ENCODE data around the gene CHAD. TPM values are rescaled to one million over a fixed set of nuclear protein-coding genes. Genes with fewer than 3 reads are reported as not detected.

CHAD gene
- total RNA-seq, 2 donors from 2014 or later, result not detected

DNA sequence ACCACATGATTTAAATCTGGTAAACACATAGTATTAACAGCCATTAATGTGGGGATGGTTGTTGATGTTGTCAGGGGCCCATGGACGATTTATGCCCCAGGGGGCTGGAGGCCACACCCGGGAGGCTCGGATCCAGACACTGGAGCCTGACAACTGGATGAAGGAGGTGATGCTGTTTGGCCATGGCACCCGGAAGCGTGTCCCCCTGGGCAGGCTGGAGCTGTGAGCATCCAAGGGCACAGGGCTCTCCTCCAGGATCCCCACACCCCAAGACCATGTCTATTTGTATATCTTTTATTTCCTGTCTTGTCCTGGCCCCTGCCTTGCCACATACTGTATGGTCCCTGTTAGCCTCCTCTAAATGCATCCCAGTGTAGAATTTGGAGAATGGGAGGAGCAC is 14.6 kb upstream of the CHAD start:
- Histone ChIP-seq H3K4me3 (no peak overlapping the region), H3K36me3 (peaks cover 23% of the 10 kb centered on the region), H3K27me3 (replicated peaks; ENCODE audit: insufficient read depth) (no peaks in the 10 kb centered on the region), H3K4me1 (ENCODE audit: control insufficient read depth in 1 of 2, low read depth in 2 of 2) (peaks cover 10 to 24% of the 10 kb centered on the region in 2 donors), H3K27ac (peak overlapping the region; percentile 80 to 81), H3K9me3 (no peaks in the 10 kb centered on the region)
- TF ChIP-seq, protein P1, sequence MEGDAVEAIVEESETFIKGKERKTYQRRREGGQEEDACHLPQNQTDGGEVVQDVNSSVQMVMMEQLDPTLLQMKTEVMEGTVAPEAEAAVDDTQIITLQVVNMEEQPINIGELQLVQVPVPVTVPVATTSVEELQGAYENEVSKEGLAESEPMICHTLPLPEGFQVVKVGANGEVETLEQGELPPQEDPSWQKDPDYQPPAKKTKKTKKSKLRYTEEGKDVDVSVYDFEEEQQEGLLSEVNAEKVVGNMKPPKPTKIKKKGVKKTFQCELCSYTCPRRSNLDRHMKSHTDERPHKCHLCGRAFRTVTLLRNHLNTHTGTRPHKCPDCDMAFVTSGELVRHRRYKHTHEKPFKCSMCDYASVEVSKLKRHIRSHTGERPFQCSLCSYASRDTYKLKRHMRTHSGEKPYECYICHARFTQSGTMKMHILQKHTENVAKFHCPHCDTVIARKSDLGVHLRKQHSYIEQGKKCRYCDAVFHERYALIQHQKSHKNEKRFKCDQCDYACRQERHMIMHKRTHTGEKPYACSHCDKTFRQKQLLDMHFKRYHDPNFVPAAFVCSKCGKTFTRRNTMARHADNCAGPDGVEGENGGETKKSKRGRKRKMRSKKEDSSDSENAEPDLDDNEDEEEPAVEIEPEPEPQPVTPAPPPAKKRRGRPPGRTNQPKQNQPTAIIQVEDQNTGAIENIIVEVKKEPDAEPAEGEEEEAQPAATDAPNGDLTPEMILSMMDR (IDR thresholded peaks at IDR 0.05), result no peak
- DNase-seq (ENCODE audit: low spot score) (no peak), ATAC-seq (ENCODE audit: insufficient number of reproducible peaks, low FRiP score, low read depth) (no peak)

DNA sequence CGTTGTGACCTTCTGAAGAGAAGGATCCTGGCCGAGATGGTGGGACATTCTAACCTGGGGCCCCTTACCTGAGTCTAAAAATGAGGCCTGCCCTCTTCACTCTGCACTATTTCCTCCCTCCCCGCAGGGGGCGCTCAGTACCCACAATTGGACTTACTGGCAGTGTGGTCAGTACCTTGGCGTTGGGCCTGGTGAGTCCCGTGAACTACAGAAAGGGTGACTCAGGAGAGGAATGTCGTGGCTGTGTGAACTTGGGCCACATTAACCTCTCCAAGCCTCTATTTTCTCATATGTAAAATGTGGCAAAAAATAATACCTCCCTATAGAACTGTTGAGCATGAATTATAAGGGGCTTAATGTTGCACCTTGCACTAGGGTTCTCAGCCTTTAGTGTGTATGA is 13.8 kb upstream of the CHAD start:
- H3K9me3 ChIP-seq, result no peaks in the 10 kb centered on the region

DNA sequence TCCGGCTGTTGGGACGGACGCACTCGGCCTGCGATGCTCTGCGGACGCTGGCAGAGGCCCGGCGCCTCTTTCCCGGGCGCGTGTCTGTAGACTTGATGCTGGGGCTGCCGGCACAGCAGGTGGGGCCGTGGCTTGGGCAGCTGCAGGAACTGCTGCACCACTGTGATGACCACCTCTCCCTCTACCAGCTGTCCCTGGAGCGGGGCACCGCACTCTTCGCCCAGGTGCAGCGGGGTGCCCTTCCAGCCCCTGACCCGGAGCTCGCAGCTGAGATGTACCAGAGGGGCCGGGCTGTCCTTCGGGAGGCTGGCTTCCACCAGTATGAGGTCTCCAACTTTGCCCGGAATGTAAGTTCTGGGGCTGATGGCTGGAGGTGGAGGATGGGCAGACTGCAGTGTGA is 13.4 kb upstream of the CHAD start:
- H3K27ac ChIP-seq, result peak overlapping the region; percentile 48 to 69
- DNase-seq (ENCODE audit: low spot score) (no peak), ATAC-seq (ENCODE audit: insufficient number of reproducible peaks, low FRiP score, low read depth) (no peak)
- H3K27me3 ChIP-seq (replicated peaks; ENCODE audit: insufficient read depth), result no peaks in the 10 kb centered on the region
- TF ChIP-seq, protein P1 (IDR thresholded peaks at IDR 0.05), result no peak
- H3K36me3 ChIP-seq, result peaks cover 21% of the 10 kb centered on the region
- no peak overlapping the region for H3K4me3 ChIP-seq
- H3K9me3 ChIP-seq, result no peaks in the 10 kb centered on the region
- H3K4me1 ChIP-seq (ENCODE audit: control insufficient read depth in 1 of 2, low read depth in 2 of 2), result peaks cover 14 to 30% of the 10 kb centered on the region in 2 donors

More for the DNA sequence above, 13.8 kb upstream of the CHAD start:
- peak; percentile 96 for DNase-seq (ENCODE audit: low spot score)
- peaks cover 14 to 30% of the 10 kb centered on the region in 2 donors for H3K4me1 ChIP-seq (ENCODE audit: control insufficient read depth in 1 of 2, low read depth in 2 of 2)
- H3K4me3 ChIP-seq, result no peak overlapping the region
- peak overlapping the region; percentile 80 to 81 for H3K27ac ChIP-seq
- TF ChIP-seq, protein P1 (IDR thresholded peaks at IDR 0.05), result peak; percentile 89
- H3K36me3 ChIP-seq, result peaks cover 21% of the 10 kb centered on the region
- H3K27me3 ChIP-seq (replicated peaks; ENCODE audit: insufficient read depth), result no peaks in the 10 kb centered on the region
- peak; percentile 69 for ATAC-seq (ENCODE audit: insufficient number of reproducible peaks, low FRiP score, low read depth)

DNA sequence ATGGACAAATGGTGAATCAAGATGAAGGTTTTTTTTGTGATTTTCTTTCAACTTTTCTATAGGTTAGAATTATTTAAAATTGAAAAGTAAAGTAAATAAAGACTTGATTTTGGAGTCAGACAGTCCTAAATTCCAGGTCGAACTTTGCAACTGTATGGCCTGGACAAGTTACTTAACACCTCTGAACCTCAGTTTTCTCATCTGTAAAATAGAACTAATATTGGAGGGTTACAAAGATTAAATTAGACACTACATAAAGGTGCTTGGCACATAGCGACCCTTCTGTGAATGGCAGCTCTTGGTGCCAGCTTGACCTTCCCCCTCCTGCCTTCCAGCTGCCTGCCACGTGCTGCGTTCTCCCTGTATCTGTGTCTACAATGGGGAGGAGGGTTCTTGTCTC is 13.0 kb upstream of the CHAD start:
- peaks cover 14 to 30% of the 10 kb centered on the region in 2 donors for H3K4me1 ChIP-seq (ENCODE audit: control insufficient read depth in 1 of 2, low read depth in 2 of 2)
- H3K27me3 ChIP-seq (replicated peaks; ENCODE audit: insufficient read depth), result no peaks in the 10 kb centered on the region
- peak overlapping the region; percentile 48 to 69 for H3K27ac ChIP-seq
- no peaks in the 10 kb centered on the region for H3K9me3 ChIP-seq
- peaks cover 21% of the 10 kb centered on the region for H3K36me3 ChIP-seq
- ATAC-seq (ENCODE audit: insufficient number of reproducible peaks, low FRiP score, low read depth) (no peak), DNase-seq (ENCODE audit: low spot score) (no peak)
- TF ChIP-seq, protein P1 (IDR thresholded peaks at IDR 0.05), result no peak
- H3K4me3 ChIP-seq, result no peak overlapping the region

DNA sequence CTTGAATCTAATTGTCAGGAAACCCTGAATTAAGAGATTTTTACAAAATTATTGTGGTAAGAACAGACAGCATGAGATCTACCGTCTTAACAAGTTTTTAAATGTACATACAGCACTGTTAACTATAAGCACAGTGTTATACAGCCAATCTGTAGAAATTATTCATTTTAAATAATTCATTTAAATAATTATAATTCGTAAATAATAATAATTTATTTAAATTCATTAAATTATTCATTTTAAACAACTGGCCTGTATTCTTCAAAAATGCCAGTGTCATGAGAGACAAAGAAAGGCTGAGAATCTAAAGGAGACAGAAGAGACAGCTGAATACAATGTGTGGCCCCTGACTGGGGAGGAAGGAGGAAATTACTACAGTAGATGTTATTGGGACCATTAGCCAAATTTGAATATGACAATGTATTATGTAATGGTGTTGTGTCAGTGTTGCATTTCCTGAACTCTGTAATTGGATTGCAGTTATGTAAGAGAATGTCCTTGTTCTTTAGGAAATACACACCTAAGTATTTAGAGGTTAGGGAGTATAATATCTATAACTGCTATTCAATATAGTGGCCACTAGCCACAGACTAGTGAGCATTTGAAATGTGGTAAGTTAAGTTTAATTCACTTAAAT is 12.3 kb upstream of the CHAD start:
- Histone ChIP-seq H3K36me3 (peaks cover 21% of the 10 kb centered on the region), H3K4me1 (ENCODE audit: control insufficient read depth in 1 of 2, low read depth in 2 of 2) (peaks cover 14 to 30% of the 10 kb centered on the region in 2 donors), H3K27me3 (replicated peaks; ENCODE audit: insufficient read depth) (no peaks in the 10 kb centered on the region), H3K27ac (no peak overlapping the region), H3K4me3 (no peak overlapping the region), H3K9me3 (no peaks in the 10 kb centered on the region)
- ATAC-seq (ENCODE audit: insufficient number of reproducible peaks, low FRiP score, low read depth) (no peak), DNase-seq (ENCODE audit: low spot score) (no peak)
- TF ChIP-seq, protein P1 (IDR thresholded peaks at IDR 0.05), result no peak

Measured in thoracic aorta (tissue), 2 donors.